Measurements from ENCODE around the gene GOLIM4. TPM values are rescaled to one million over a fixed set of nuclear protein-coding genes. Genes with fewer than 3 reads are reported as not detected.

Gene GOLIM4
- total and polyA plus RNA-seq, 2 of the 13 experiments (the other 11 are each of a cell fraction or from before 2014, with no cell fraction given), result 10.9 to 47.7 TPM

- Histone ChIP-seq H3K4me2 (ENCODE audit: low read depth, low read length) (no peak overlapping the region), H2AFZ (ENCODE audit: low read length) (no peak overlapping the region), H4K20me1 (ENCODE audit: insufficient read depth, low read length) (no peaks in the 10 kb centered on the region), H3K9me3 (ENCODE audit: low read length) (no peaks in the 10 kb centered on the region), H3K4me3 (replicated peaks in 1 of 3; ENCODE audit: insufficient read depth in 1 of 3, low read depth in 2 of 3, low read length in 3 of 3) (no peak overlapping the region), H3K36me3 (replicated peaks in 1 of 2; ENCODE audit: control insufficient read depth in 1 of 2, insufficient read depth in 2 of 2, low read length in 2 of 2) (peaks cover 3% of the 10 kb centered on the region in 2 experiments; a peak in 2 of 5 replicates), H3K27me3 (ENCODE audit: control insufficient read depth in 1 of 2, insufficient read depth in 2 of 2, low read length in 2 of 2) (no peaks in the 10 kb centered on the region; a peak in 1 of 5 replicates), H3K4me1 (ENCODE audit: insufficient read depth, low read length) (no peaks in the 10 kb centered on the region), H3K79me2 (ENCODE audit: insufficient read depth, low read length) (peaks cover 21% of the 10 kb centered on the region), H3K9ac (ENCODE audit: insufficient read depth, low read depth, low read length) (no peak overlapping the region), H3K27ac (ENCODE audit: extremely low read length, insufficient read depth, low read length) (no peak overlapping the region)
- ATAC-seq (no peak), DNase-seq (ENCODE audit: low spot score) (no peak), FAIRE-seq (no peak)
- TF ChIP-seq ZBTB38 (CRISPR knock-in tag; IDR thresholded peaks at IDR 0.05) (no peak), KLF11 (CRISPR knock-in tag; IDR thresholded peaks at IDR 0.05) (no peak), MXD3 (CRISPR knock-in tag; IDR thresholded peaks at IDR 0.05) (no peak), ZNF263 (CRISPR knock-in tag; IDR thresholded peaks at IDR 0.05) (no peak), ARID5B (CRISPR knock-in tag; IDR thresholded peaks at IDR 0.05) (no peak), HDAC2 (CRISPR knock-in tag; IDR thresholded peaks at IDR 0.05) (no peak), ATF6 (CRISPR knock-in tag; conservative IDR thresholded peaks at IDR 0.05) (no peak), JUNB (CRISPR knock-in tag; IDR thresholded peaks at IDR 0.05; ENCODE audit: borderline replicate concordance) (no peak), PHF20 (CRISPR knock-in tag; IDR thresholded peaks at IDR 0.05) (no peak), UBTF (CRISPR knock-in tag; IDR thresholded peaks at IDR 0.05) (no peak), KDM6A (CRISPR knock-in tag; IDR thresholded peaks at IDR 0.05; ENCODE audit: low read depth) (no peak), GATAD1 (CRISPR knock-in tag; IDR thresholded peaks at IDR 0.05) (no peak), ZNF775 (CRISPR knock-in tag; IDR thresholded peaks at IDR 0.05; ENCODE audit: borderline replicate concordance) (no peak), THRA (CRISPR knock-in tag; IDR thresholded peaks at IDR 0.05; ENCODE audit: borderline replicate concordance) (no peak)
- in situ Hi-C loops (cut with HindIII; ENCODE audit: extremely low pct_ligation_motif_present, low pct_unique_long_range_greater_than_20kb), result no loop called here
- BruUV-seq (replicated peaks), result no TSS peak
- intact Hi-C loops (cut with micrococcal nuclease; ENCODE audit: unreplicated experiment), result no loop called here
- CTCF ChIA-PET (ENCODE audit: low intra/inter-chr PET ratio, low total read pairs), result no interaction called here
- POLR2A ChIA-PET, result no interaction called here
Observed at GRCh38 chr3:168072323-168072650, 23.4 kb downstream of the GOLIM4 start.

Measured in HepG2 (cell line).